Measurements from ENCODE around the gene KRT12. TPM values are rescaled to one million over a fixed set of nuclear protein-coding genes. Genes with fewer than 3 reads are reported as not detected.
A peak's percentile ranks its signal among the peaks of the same experiment; 100 is the strongest.

Gene KRT12
- total and polyA plus RNA-seq, 5 experiments from 2014 or later, result not detected

DNA sequence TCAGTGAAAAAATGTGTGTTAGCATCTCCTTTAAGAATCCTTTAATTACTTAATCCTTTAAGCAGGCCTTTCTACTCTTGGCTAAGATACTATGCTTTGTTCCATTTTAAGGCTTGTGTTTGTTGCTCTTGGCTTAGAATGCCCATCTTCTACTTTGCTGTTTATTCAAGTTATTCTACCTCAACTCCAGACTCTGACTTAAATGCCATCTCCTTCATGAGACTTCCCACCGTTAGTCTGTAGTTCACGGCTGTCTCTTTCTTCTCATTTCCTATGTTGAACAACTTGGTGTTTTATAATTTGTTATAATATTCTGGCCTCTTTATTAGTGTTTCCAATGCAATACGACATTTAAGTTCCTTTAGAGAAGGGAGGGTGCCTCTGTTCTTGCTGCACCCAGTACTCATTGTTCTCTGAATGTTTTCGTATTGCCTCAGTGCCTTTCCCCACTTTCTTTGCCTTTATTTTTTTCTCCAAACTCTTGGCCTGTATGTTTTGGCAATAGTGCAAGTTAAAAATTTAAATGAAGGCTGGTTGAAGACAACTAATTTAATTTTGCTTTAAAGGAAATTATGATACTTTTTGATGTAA, 38.5 kb downstream of the KRT12 start:
- Mint-ChIP-seq H3K27ac (no peak overlapping the region), H3K27me3 (peaks cover 4 to 21% (median 9%) of the 10 kb centered on the region in 5 donors), H3K36me3 (peaks cover 0 to 28% (median 21%) of the 10 kb centered on the region in 3 donors), H3K4me1 (peaks cover 10 to 18% (median 11%) of the 10 kb centered on the region in 4 donors), H3K9me3 (peaks cover 0 to 4% (median 0%) of the 10 kb centered on the region in 9 donors), H3K4me3 (no peak overlapping the region)
- POLR2A ChIA-PET, result no interaction called here
- DNase-seq (no peak), ATAC-seq (no peak)

DNA sequence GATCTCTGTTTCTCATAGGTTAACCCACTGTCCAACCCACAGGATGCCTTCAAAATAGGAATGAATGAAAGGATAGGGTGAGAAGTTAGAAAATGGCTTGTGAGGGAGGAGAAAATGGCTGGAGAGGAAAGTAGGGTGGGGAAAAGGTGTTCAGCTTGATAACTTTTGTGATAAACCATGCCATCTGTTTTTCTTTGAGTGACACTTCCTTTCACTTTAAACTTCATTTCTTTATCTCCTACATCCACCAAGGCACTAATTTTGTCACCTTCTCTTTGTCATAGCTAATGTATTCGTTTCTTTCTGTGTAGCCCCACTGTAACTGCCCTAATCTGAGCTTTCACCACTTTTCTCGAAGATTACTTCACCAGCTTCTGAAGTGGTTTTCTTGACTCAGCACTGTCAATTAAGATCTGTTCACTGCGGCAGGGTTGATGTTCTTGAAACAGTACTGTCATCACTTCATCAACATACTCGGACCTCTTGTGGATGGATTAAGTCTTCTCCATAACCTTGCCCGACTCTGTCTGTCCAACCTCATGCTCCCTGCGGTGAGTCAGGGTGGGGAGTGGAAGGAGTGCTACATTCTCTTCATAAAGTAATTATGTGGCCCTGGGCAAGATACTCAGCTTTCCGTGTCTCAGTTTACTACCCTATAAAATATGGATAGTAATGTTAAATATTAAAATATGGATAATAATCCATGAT, 39.1 kb downstream of the KRT12 start:
- no peak for ATAC-seq
- POLR2A ChIA-PET, result no interaction called here
- H3K9me3 Mint-ChIP-seq, result peaks cover 0 to 4% (median 0%) of the 10 kb centered on the region in 9 donors
- peak overlapping the region in 1 of 10 donors; percentile 22 for H3K4me3 Mint-ChIP-seq
- H3K36me3 Mint-ChIP-seq, result peaks cover 0 to 28% (median 19%) of the 10 kb centered on the region in 3 donors
- H3K27ac Mint-ChIP-seq, result peak overlapping the region in 1 of 10 donors; percentile 46
- DNase-seq, result no peak
- peaks cover 10 to 18% (median 11%) of the 10 kb centered on the region in 4 donors for H3K4me1 Mint-ChIP-seq
- peaks cover 4 to 22% (median 9%) of the 10 kb centered on the region in 5 donors for H3K27me3 Mint-ChIP-seq

DNA sequence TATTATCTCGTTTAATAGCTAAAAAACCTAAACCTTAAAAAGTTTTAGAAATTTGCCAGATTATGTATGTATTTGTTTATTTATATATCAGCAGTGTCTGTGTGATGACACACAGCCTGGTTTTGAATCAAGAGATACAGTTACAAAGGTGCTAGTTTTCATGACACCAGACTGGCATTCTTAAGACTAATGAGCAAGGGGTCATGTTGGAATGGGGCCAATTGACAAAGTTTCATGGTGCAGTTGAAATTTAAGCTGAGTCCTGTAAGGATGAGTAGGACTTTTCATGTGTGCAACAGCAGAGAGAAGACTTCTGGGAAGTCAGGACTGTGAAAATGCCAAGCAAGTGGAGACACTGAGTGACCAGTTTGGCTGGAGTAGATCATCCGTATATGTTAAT, 41.4 kb downstream of the KRT12 start:
- POLR2A ChIA-PET, result no interaction called here
- no peak for ATAC-seq
- peaks cover 4 to 22% (median 9%) of the 10 kb centered on the region in 5 donors for H3K27me3 Mint-ChIP-seq
- H3K36me3 Mint-ChIP-seq, result peaks cover 0 to 43% (median 28%) of the 10 kb centered on the region in 3 donors
- H3K4me3 Mint-ChIP-seq, result no peak overlapping the region
- no peak overlapping the region for H3K27ac Mint-ChIP-seq
- no peak for DNase-seq
- peaks cover 0 to 4% (median 0%) of the 10 kb centered on the region in 9 donors for H3K9me3 Mint-ChIP-seq
- peaks cover 10 to 18% (median 12%) of the 10 kb centered on the region in 4 donors for H3K4me1 Mint-ChIP-seq

DNA sequence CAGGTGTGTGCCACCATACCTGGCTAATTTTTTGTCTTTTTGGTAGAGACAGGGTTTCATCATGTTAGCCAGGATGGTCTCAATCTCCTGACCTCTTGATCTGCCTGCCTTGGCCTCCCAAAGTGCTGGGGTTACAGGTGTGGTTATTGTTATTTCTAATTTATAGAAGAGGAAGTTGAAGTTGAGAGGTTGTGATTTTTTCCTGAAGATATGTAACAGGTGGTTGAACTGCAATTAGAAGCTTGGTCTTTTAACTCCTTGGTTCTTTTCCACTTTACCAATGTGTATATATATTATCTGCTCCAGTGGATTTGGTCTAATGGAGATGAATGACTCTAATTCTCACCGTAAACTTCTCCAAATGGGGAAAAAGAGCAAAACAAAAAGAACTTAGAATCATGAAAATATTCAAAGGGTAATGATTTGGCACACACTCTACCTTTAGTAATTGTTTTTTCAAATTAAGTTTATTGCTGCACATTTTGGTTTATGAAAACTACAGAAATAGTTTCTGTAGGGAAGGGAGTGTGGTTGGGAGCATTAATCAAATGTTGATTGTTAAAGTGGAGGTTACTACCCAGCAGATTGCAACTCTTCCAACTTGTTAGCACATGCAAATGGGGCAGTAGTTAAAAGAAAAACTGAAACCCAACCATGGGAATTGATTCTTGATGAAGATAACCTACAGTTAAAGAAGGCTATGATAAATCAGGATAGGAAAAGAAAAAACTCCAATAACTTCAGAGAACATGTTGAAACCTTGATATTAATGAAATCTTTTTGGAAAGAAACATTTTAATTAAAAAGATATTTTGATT, 42.8 kb downstream of the KRT12 start:
- peaks cover 16 to 22% (median 19%) of the 10 kb centered on the region in 4 donors for H3K4me1 Mint-ChIP-seq
- no peak overlapping the region for H3K27ac Mint-ChIP-seq
- no peak overlapping the region for H3K4me3 Mint-ChIP-seq
- DNase-seq (no peak), ATAC-seq (no peak)
- peaks cover 4 to 22% (median 9%) of the 10 kb centered on the region in 5 donors for H3K27me3 Mint-ChIP-seq
- H3K9me3 Mint-ChIP-seq, result peaks cover 0 to 7% (median 0%) of the 10 kb centered on the region in 9 donors
- peaks cover 0 to 38% (median 27%) of the 10 kb centered on the region in 3 donors for H3K36me3 Mint-ChIP-seq
- POLR2A ChIA-PET, result interaction anchor here (0.5 kb wide), 1 partner anchor 547 kb away, joined by 3 read pairs; no protein-coding TSS in a partner anchor

DNA sequence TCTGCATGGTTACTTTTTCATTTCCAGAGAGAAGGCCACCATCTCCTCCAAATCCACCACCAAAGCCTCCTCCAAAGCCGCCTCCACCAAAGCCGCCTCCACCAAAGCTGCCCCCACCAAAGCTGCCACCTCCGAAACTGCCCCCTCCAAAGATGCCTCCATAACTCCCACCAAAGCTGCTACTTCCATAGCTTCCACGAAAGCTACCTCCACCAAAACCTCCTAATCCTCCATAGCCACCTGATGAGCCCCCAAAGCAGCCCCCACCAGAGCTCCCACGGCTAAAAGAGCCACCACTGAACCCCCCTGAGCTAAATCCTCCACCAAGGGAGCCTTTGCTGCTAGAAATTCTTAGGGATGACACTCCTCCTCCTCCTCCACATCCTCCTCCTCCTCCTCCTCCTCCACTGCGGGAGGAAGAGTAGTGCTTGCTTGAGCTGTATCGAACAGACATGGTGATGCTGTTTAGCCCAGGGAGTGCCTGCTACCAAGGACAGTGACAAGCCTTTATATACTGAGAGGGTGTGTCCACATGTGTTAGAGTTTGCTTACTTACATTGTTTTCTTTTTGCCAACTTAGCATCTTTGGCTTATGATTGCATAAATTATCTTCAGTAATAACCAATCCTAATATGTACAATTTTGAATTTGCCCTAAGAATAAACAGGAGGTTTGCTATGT, 44.8 kb downstream of the KRT12 start, which contains the start of gene KRT10:
Gene KRT10 (minus strand): TSS at position 483 of the 681 bp plus-strand sequence. CDS start 29 bp downstream, at position 454.
- Mint-ChIP-seq H3K36me3 (peaks cover 11 to 45% (median 31%) of the 10 kb centered on the region in 3 donors), H3K27me3 (peaks cover 4 to 21% (median 9%) of the 10 kb centered on the region in 5 donors), H3K27ac (peak within 1 kb of the TSS in 1 of 10 donors; percentile 8), H3K9me3 (peaks cover 0 to 14% (median 0%) of the 10 kb centered on the region in 9 donors), H3K4me1 (peaks cover 11 to 27% (median 19%) of the 10 kb centered on the region in 4 donors), H3K4me3 (no peak within 1 kb of the TSS)
- no peak for DNase-seq
- no peak for ATAC-seq
- POLR2A ChIA-PET, result no interaction called here

DNA sequence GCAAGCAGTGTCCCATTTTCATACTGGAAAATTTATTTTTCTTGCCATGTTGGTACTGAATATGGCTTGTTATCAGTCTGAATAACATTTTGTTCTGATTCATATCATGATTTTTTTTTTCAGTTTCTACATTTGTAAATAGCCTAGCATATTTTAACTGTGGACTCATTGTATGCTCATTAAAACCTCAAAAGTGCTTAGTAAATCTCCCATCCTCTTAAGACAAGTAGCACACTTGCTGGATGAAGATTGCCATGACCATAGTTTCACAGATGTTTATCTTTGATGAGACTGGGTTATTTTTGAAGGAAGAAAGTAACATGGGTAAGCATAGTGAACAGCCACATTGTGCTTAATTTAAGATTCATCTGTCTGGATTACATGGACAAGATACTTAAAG, 45.5 kb downstream of the KRT12 start:
- Mint-ChIP-seq H3K9me3 (peaks cover 0 to 20% (median 0%) of the 10 kb centered on the region in 9 donors), H3K4me1 (peaks cover 11 to 28% (median 22%) of the 10 kb centered on the region in 4 donors), H3K27me3 (peaks cover 4 to 15% (median 7%) of the 10 kb centered on the region in 5 donors), H3K27ac (no peak overlapping the region), H3K4me3 (no peak overlapping the region), H3K36me3 (peaks cover 18 to 45% (median 38%) of the 10 kb centered on the region in 3 donors)
- DNase-seq (no peak), ATAC-seq (no peak)
- POLR2A ChIA-PET, result no interaction called here

DNA sequence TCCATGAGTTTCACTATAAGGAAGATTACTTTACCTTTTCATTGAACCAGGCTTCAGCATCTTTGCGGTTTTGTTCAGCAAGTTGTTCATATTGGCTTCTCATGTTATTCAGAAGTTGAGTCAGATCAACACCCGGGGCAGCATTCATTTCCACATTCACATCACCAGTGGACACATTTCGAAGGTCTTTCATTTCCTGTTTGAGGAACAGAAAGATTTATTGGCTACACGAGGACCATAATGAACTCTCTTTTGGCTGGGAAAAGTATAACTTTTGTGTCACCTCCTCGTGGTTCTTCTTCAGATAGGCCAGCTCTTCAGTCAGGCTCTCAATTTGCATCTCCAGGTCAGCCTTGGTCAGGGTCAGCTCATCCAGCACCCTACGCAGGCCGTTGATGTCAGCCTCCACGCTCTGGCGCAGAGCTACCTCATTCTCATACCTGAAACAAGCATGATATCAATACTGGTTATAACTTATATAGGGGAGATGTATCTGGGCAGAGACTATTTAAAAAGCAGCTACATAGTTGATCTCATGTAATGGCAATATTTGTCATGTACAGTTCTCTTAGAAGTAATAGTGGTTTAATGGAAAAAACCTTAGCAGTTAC, 46.7 kb downstream of the KRT12 start:
- H3K36me3 Mint-ChIP-seq, result peaks cover 18 to 37% (median 35%) of the 10 kb centered on the region in 3 donors
- peaks cover 0 to 10% (median 0%) of the 10 kb centered on the region in 5 donors for H3K27me3 Mint-ChIP-seq
- peaks cover 5 to 27% (median 18%) of the 10 kb centered on the region in 4 donors for H3K4me1 Mint-ChIP-seq
- peak overlapping the region in 9 of 10 donors; percentile 27 to 92 (median 80) for H3K4me3 Mint-ChIP-seq
- DNase-seq (no peak), ATAC-seq (no peak)
- POLR2A ChIA-PET, result interaction anchor here (0.7 to 0.9 kb wide), 2 partner anchors 93 to 869 kb away, joined by 3 read pairs; no protein-coding TSS in a partner anchor
- H3K9me3 Mint-ChIP-seq, result peaks cover 0 to 20% (median 0%) of the 10 kb centered on the region in 9 donors
- peak overlapping the region in 7 of 10 donors; percentile 15 to 95 (median 54) for H3K27ac Mint-ChIP-seq

DNA sequence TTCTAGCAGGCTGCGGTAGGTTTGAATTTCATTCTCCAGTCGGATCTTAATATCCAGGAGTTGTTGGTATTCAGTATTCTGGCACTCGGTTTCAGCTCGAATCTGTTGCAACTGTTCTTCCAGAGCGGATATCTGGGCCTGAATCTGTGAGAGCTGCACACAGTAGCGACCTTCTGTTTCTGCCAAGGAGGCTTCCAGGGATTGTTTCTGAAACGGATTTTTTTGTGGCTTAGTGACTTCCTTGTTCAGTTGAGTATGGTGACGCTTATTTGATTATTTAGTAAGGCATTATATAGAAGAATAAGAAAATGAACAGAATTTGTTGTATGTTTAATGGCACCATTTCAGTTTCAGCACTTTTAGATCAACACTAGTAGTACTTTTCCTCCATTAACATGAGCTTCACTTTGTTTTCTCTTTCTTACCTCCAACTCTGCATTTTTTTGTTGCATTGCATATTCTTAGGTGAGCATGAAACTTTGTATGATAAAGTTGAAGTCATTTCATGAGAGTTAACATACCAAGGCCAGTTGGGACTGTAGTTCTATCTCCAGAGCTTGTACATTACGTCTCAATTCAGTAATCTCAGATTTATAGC, 47.4 kb downstream of the KRT12 start:
- DNase-seq (no peak), ATAC-seq (no peak)
- peak overlapping the region; percentile 71 to 92 (median 82) for H3K4me3 Mint-ChIP-seq
- peaks cover 5 to 27% (median 18%) of the 10 kb centered on the region in 4 donors for H3K4me1 Mint-ChIP-seq
- peaks cover 1 to 12% (median 3%) of the 10 kb centered on the region in 5 donors for H3K27me3 Mint-ChIP-seq
- H3K36me3 Mint-ChIP-seq, result peaks cover 18 to 36% (median 34%) of the 10 kb centered on the region in 3 donors
- peak overlapping the region in 9 of 10 donors; percentile 61 to 95 (median 87) for H3K27ac Mint-ChIP-seq
- POLR2A ChIA-PET, result interaction anchor here (0.9 to 1.5 kb wide), 7 partner anchors 36 to 870 kb away, joined by 3 to 36 read pairs (median 6); partner anchors contain the start of genes CCR7, EIF1 and KRTAP16-1
- peaks cover 0 to 20% (median 1%) of the 10 kb centered on the region in 9 donors for H3K9me3 Mint-ChIP-seq

DNA sequence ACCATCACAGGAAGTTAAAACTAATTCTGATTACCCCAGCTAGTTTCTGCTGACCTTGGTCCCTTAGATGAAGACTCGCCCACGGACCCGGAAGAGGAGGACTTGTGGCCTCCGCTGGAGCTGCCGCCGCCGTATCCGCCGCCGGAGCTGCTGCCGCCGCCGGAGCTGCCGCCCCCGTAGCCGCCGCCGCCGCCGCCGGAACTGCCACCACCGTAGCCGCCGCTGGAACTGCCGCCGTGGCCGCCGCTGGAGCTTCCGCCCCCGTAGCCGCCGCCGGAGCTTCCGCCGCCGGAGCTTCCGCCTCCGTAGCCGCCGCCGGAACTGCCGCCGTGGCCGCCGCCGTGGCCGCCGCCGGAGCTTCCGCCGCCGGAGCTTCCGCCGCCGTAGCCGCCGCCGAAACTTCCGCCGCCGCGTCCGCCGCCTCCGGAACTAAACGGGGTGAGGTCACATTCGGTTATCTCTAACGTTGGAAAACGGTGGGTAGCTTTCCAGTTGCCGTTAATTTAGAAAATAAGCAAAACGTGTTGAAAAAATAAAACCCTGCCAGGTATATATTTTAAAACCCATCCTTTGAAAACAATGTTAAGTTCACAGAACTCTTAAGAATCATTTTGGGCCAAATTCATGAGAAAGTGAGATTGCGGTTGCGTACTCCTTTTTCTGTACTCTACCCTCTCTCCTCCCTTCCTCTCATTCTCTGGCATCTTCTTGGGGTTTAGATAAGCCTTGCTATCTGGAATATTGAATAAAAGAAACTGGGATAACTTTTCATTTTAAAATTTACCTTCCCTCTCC, 48.1 kb downstream of the KRT12 start:
- POLR2A ChIA-PET, result interaction anchor here (0.6 to 1.5 kb wide), 13 partner anchors 24 to 870 kb away, joined by 3 to 36 read pairs (median 4); partner anchors contain the start of genes CCR7, EIF1 and KRTAP16-1
- Mint-ChIP-seq H3K4me3 (peak overlapping the region; percentile 88 to 99 (median 92)), H3K27ac (peak overlapping the region; percentile 87 to 98 (median 96)), H3K4me1 (peaks cover 5 to 24% (median 17%) of the 10 kb centered on the region in 4 donors), H3K27me3 (peaks cover 8 to 15% (median 10%) of the 10 kb centered on the region in 5 donors), H3K36me3 (peaks cover 18 to 32% (median 30%) of the 10 kb centered on the region in 3 donors), H3K9me3 (peaks cover 0 to 20% (median 2%) of the 10 kb centered on the region in 9 donors)
- DNase-seq, result peak; percentile 74 to 88 (median 81)
- ATAC-seq, result peak; percentile 88

DNA sequence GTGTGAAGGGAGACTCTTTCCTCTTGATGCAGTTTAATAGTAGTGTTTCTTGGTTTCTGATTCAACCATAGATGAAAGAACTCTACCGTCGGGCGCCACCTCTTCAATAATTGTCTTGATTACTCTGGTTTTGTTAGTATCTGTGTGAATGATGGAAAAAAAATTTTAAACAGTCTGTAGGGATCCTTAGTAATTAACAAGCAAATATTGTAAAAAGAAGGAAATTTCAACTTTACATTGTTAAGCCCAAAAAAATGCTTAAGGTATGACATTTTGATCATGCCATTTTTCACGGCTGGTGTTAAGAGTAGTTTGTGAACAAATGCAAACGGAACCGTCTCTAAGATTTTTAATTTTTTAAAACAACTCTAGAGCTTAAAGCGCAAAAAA, 48.7 kb downstream of the KRT12 start:
- H3K9me3 Mint-ChIP-seq, result peaks cover 0 to 20% (median 2%) of the 10 kb centered on the region in 9 donors
- peak overlapping the region; percentile 87 to 98 (median 96) for H3K27ac Mint-ChIP-seq
- H3K36me3 Mint-ChIP-seq, result peaks cover 18 to 32% (median 30%) of the 10 kb centered on the region in 3 donors
- ATAC-seq (peak in 1 of 2 donors; percentile 13), DNase-seq (peak in 2 of 10 donors; percentile 12 to 33)
- POLR2A ChIA-PET, result interaction anchor here (0.6 to 1.5 kb wide), 12 partner anchors 25 to 871 kb away, joined by 3 to 36 read pairs (median 4); partner anchors contain the start of genes CCR7, EIF1 and KRTAP16-1
- peaks cover 12 to 19% (median 13%) of the 10 kb centered on the region in 5 donors for H3K27me3 Mint-ChIP-seq
- H3K4me3 Mint-ChIP-seq, result peak overlapping the region; percentile 88 to 99 (median 92)
- H3K4me1 Mint-ChIP-seq, result peaks cover 5 to 24% (median 17%) of the 10 kb centered on the region in 4 donors
